Mesenchymal stem cell (in vitro differentiated cells and primary cell): ENCODE measurements around the gene CD9.
A peak's percentile ranks its signal among the peaks of the same experiment; 100 is the strongest.

Experiments used
- DNase-seq: peaks from one replicate; pipeline ENCODE4 v3.0.0-alpha.2; 2013
- H2AFZ ChIP-seq: one replicate; pipeline ENCODE4 v1.6.1; 2013; ENCODE audit warnings: low read depth, mild to moderate bottlenecking, control low read depth, inconsistent platforms, low read length, moderate library complexity
- H2AK5ac ChIP-seq: 2 replicates; pipeline ENCODE4 v1.6.1; 2013; ENCODE audit warnings: low read length, moderate library complexity, mild to moderate bottlenecking, inconsistent platforms; ENCODE audit not compliant: severe bottlenecking
- H2BK120ac ChIP-seq: one replicate; pipeline ENCODE4 v1.6.1; 2013; ENCODE audit warnings: low read depth, mild to moderate bottlenecking, inconsistent platforms, low read length, moderate library complexity
- H2BK12ac ChIP-seq, 2 experiments: one replicate each; pipeline ENCODE4 v1.6.1; 2013; ENCODE audit warnings: inconsistent platforms in 2 of 2, low read length in 2 of 2, mild to moderate bottlenecking in 2 of 2, moderate library complexity in 2 of 2, control low read depth in 1 of 2
- H2BK15ac ChIP-seq: one replicate; pipeline ENCODE4 v1.6.1; 2013; ENCODE audit warnings: mild to moderate bottlenecking, low read depth, inconsistent platforms; ENCODE audit not compliant: poor library complexity, severe bottlenecking
- H2BK5ac ChIP-seq: 2 replicates; pipeline ENCODE4 v1.6.1; 2013; ENCODE audit warnings: low read depth, mild to moderate bottlenecking, low read length, control low read depth, inconsistent platforms; ENCODE audit not compliant: poor library complexity, severe bottlenecking
- H3K14ac ChIP-seq, 2 experiments: one replicate each; pipeline ENCODE4 v1.6.1; 2013; ENCODE audit warnings: inconsistent platforms in 2 of 2, low read length in 2 of 2, control low read depth in 1 of 2, mild to moderate bottlenecking in 1 of 2, moderate library complexity in 1 of 2
- H3K18ac ChIP-seq, 2 experiments: one replicate each; pipeline ENCODE4 v1.6.1; 2013; ENCODE audit warnings: inconsistent platforms in 2 of 2, low read length in 2 of 2, control low read depth in 1 of 2, low read depth in 1 of 2, mild to moderate bottlenecking in 1 of 2
- H3K23ac ChIP-seq, 2 experiments: one replicate each; pipeline ENCODE4 v1.6.1; 2013; ENCODE audit warnings: inconsistent platforms in 2 of 2, low read length in 2 of 2, mild to moderate bottlenecking in 2 of 2, moderate library complexity in 2 of 2, control low read depth in 1 of 2
- H3K27ac ChIP-seq: 2 replicates; pipeline ENCODE4 v1.5.1; 2013; ENCODE audit warnings: mild to moderate bottlenecking, moderate library complexity, low read length, control low read depth, inconsistent platforms; ENCODE audit not compliant: poor library complexity, severe bottlenecking
- H3K27me3 ChIP-seq, 2 experiments: 2 replicates each; pipeline versions ENCODE4 v1.6.1 to v1.7.0; 2013; ENCODE audit warnings: low read length in 2 of 2, mild to moderate bottlenecking in 2 of 2, moderate library complexity in 2 of 2, control low read depth in 1 of 2, inconsistent platforms in 1 of 2; ENCODE audit not compliant: control insufficient read depth in 1 of 2, insufficient read depth in 1 of 2
- H3K36me3 ChIP-seq, 2 experiments: 2 replicates each; pipeline versions ENCODE4 v1.6.1 to v1.7.0; 2013; ENCODE audit warnings: low read length in 2 of 2, control low read depth in 1 of 2, inconsistent platforms in 1 of 2, low read depth in 1 of 2, mild to moderate bottlenecking in 1 of 2; ENCODE audit not compliant: insufficient read depth in 2 of 2, control insufficient read depth in 1 of 2
- H3K4ac ChIP-seq, 2 experiments: one replicate each; pipeline ENCODE4 v1.6.1; 2013; ENCODE audit warnings: inconsistent platforms in 2 of 2, low read length in 2 of 2, mild to moderate bottlenecking in 2 of 2, moderate library complexity in 2 of 2, control low read depth in 1 of 2, low read depth in 1 of 2
- H3K4me1 ChIP-seq: 2 replicates; pipeline ENCODE4 v1.6.1; 2013; ENCODE audit warnings: low read depth, low read length, control low read depth; ENCODE audit not compliant: control insufficient read depth, insufficient read depth
- H3K4me2 ChIP-seq: 2 replicates; pipeline ENCODE4 v1.6.1; 2013; ENCODE audit warnings: low read length, mild to moderate bottlenecking, inconsistent platforms; ENCODE audit not compliant: poor library complexity, severe bottlenecking
- H3K4me3 ChIP-seq, 2 experiments: 2 replicates each; pipeline versions ENCODE4 v1.5.1 to v1.7.0; 2013; ENCODE audit warnings: low read length in 2 of 2, mild to moderate bottlenecking in 2 of 2, control low read depth in 1 of 2, low read depth in 1 of 2; ENCODE audit not compliant: insufficient read depth in 1 of 2
- H3K79me1 ChIP-seq: replicated peaks from 2 replicates; pipeline ENCODE4 v1.6.1; 2013; ENCODE audit warnings: mild to moderate bottlenecking, control low read depth, low read length, inconsistent platforms; ENCODE audit not compliant: poor library complexity, severe bottlenecking
- H3K9ac ChIP-seq: 2 replicates; pipeline ENCODE4 v1.7.0; 2013; ENCODE audit warnings: mild to moderate bottlenecking, low read length, moderate library complexity
- H3K9me3 ChIP-seq: 2 replicates; pipeline ENCODE4 v1.7.0; 2013; ENCODE audit warnings: mild to moderate bottlenecking, low read length; ENCODE audit not compliant: control insufficient read depth
- H4K8ac ChIP-seq: one replicate; pipeline ENCODE4 v1.6.1; 2013; ENCODE audit warnings: inconsistent platforms, mild to moderate bottlenecking, low read length, moderate library complexity
- H4K91ac ChIP-seq: one replicate; pipeline ENCODE4 v1.6.1; 2013; ENCODE audit warnings: mild to moderate bottlenecking, low read length, inconsistent platforms
- WGBS: methylation state at CpG from one replicate; pipeline ENCODE4 v1.1.7; 2013; ENCODE audit warnings: mixed read lengths; 5-methylcytosine and 5-hydroxymethylcytosine counted together

Gene CD9

GRCh38 chr12:6202304-6202703, 2.1 kb downstream of the CD9 start:
- H3K27me3 ChIP-seq, result no peaks in the 10 kb centered on the region
- H3K9ac ChIP-seq, result no peak overlapping the region
- H3K4me1 ChIP-seq, result peaks cover 26% of the 10 kb centered on the region
- peak overlapping the region in 1 of 2 experiments; percentile 85 for H3K4me3 ChIP-seq
- no peak overlapping the region for H2BK120ac ChIP-seq
- peak overlapping the region in 1 of 2 experiments; percentile 68 for H3K14ac ChIP-seq
- no peak overlapping the region for H2BK5ac ChIP-seq
- 98% methylated on average over 5 of the region's 6 CpGs for WGBS
- no peak overlapping the region for H2AK5ac ChIP-seq
- peak overlapping the region in 1 of 2 experiments; percentile 15 for H2BK12ac ChIP-seq
- H3K18ac ChIP-seq, result peak overlapping the region in 1 of 2 experiments; percentile 68
- H4K91ac ChIP-seq, result peak overlapping the region; percentile 6
- peak overlapping the region; percentile 17 to 20 for H3K4ac ChIP-seq
- H3K36me3 ChIP-seq, result no peaks in the 10 kb centered on the region
- H3K23ac ChIP-seq, result peak overlapping the region in 1 of 2 experiments; percentile 64
- H4K8ac ChIP-seq, result no peak overlapping the region
- no peaks in the 10 kb centered on the region for H3K9me3 ChIP-seq
- H2AFZ ChIP-seq, result peak overlapping the region; percentile 10
- no peak for DNase-seq
- H3K79me1 ChIP-seq, result peaks cover 17% of the 10 kb centered on the region
- no peak overlapping the region for H3K27ac ChIP-seq
- H2BK15ac ChIP-seq, result no peak overlapping the region
- no peak overlapping the region for H3K4me2 ChIP-seq

- H3K18ac ChIP-seq, result no peak overlapping the region
- H3K4me2 ChIP-seq, result no peak overlapping the region
- H3K4me1 ChIP-seq, result peaks cover 30% of the 10 kb centered on the region
- no peak overlapping the region for H3K27ac ChIP-seq
- no peak overlapping the region for H4K8ac ChIP-seq
- H3K27me3 ChIP-seq, result no peaks in the 10 kb centered on the region
- H2BK15ac ChIP-seq, result no peak overlapping the region
- H2BK120ac ChIP-seq, result no peak overlapping the region
- DNase-seq, result no peak
- no peak overlapping the region for H2AFZ ChIP-seq
- peaks cover 17% of the 10 kb centered on the region for H3K79me1 ChIP-seq
- no peaks in the 10 kb centered on the region for H3K9me3 ChIP-seq
- no peak overlapping the region for H3K14ac ChIP-seq
- 91% methylated on average over 3 of the region's 3 CpGs for whole genome bisulfite sequencing
- no peak overlapping the region for H2AK5ac ChIP-seq
- no peak overlapping the region for H3K9ac ChIP-seq
- no peak overlapping the region for H2BK5ac ChIP-seq
- H4K91ac ChIP-seq, result no peak overlapping the region
- no peak overlapping the region for H3K23ac ChIP-seq
- H2BK12ac ChIP-seq, result no peak overlapping the region
- no peak overlapping the region for H3K4ac ChIP-seq
- H3K4me3 ChIP-seq, result no peak overlapping the region
- H3K36me3 ChIP-seq, result no peaks in the 10 kb centered on the region
Observed at GRCh38 chr12:6202846-6203245, 2.6 kb downstream of the CD9 start.

- no peaks in the 10 kb centered on the region for H3K9me3 ChIP-seq
- H2BK15ac ChIP-seq, result no peak overlapping the region
- H2BK120ac ChIP-seq, result no peak overlapping the region
- H3K27me3 ChIP-seq, result no peaks in the 10 kb centered on the region
- H2AFZ ChIP-seq, result no peak overlapping the region
- no peak overlapping the region for H3K4me3 ChIP-seq
- H2AK5ac ChIP-seq, result no peak overlapping the region
- H3K9ac ChIP-seq, result no peak overlapping the region
- H3K36me3 ChIP-seq, result no peaks in the 10 kb centered on the region
- H3K14ac ChIP-seq, result no peak overlapping the region
- H3K23ac ChIP-seq, result no peak overlapping the region
- no peak for DNase-seq
- H3K4ac ChIP-seq, result no peak overlapping the region
- H4K8ac ChIP-seq, result no peak overlapping the region
- no peak overlapping the region for H3K18ac ChIP-seq
- peaks cover 17% of the 10 kb centered on the region for H3K79me1 ChIP-seq
- no peak overlapping the region for H2BK5ac ChIP-seq
- peaks cover 31% of the 10 kb centered on the region for H3K4me1 ChIP-seq
- H4K91ac ChIP-seq, result no peak overlapping the region
- 100% methylated on average over 3 of the region's 3 CpGs for WGBS
- no peak overlapping the region for H3K4me2 ChIP-seq
- peak overlapping the region in 1 of 2 experiments; percentile 14 for H2BK12ac ChIP-seq
- H3K27ac ChIP-seq, result no peak overlapping the region
Observed at GRCh38 chr12:6203601-6204000, 3.4 kb downstream of the CD9 start.

GRCh38 chr12:6204533-6205143, 4.4 kb downstream of the CD9 start:
- H2BK5ac ChIP-seq, result no peak overlapping the region
- H3K4me1 ChIP-seq, result peaks cover 30% of the 10 kb centered on the region
- no peak for DNase-seq
- peak overlapping the region in 1 of 2 experiments; percentile 57 for H3K4ac ChIP-seq
- H3K9ac ChIP-seq, result no peak overlapping the region
- no peak overlapping the region for H3K27ac ChIP-seq
- H2AK5ac ChIP-seq, result no peak overlapping the region
- H2AFZ ChIP-seq, result no peak overlapping the region
- H3K4me2 ChIP-seq, result no peak overlapping the region
- H2BK12ac ChIP-seq, result peak overlapping the region in 1 of 2 experiments; percentile 68
- H3K27me3 ChIP-seq, result no peaks in the 10 kb centered on the region
- H3K79me1 ChIP-seq, result peaks cover 18% of the 10 kb centered on the region
- peak overlapping the region; percentile 79 for H4K8ac ChIP-seq
- H3K9me3 ChIP-seq, result no peaks in the 10 kb centered on the region
- 86% methylated on average over 5 of the region's 5 CpGs for WGBS
- H3K14ac ChIP-seq, result peak overlapping the region in 1 of 2 experiments; percentile 83
- H3K23ac ChIP-seq, result no peak overlapping the region
- H3K4me3 ChIP-seq, result peak overlapping the region in 1 of 2 experiments; percentile 38
- H2BK15ac ChIP-seq, result no peak overlapping the region
- peaks cover 0 to 3% of the 10 kb centered on the region in 2 experiments for H3K36me3 ChIP-seq
- no peak overlapping the region for H2BK120ac ChIP-seq
- H3K18ac ChIP-seq, result peak overlapping the region in 1 of 2 experiments; percentile 88
- H4K91ac ChIP-seq, result peak overlapping the region; percentile 31
